ENCODE results near the gene OPHN1. TPM values are rescaled to one million over a fixed set of nuclear protein-coding genes. Genes with fewer than 3 reads are reported as not detected.

Gene OPHN1
- total RNA-seq, 1 experiment from 2014 or later = 6.7 TPM

GRCh38 chrX:68199062-68199848, 234.0 kb downstream of the OPHN1 start:
- H3K36me3 ChIP-seq = no peaks in the 10 kb centered on the region
- no peaks in the 10 kb centered on the region for H3K9me3 ChIP-seq (replicated peaks)
- H3K4me1 ChIP-seq = peaks cover 11% of the 10 kb centered on the region
- no peaks in the 10 kb centered on the region for H3K27me3 ChIP-seq
- peak; percentile 71 to 88 for DNase-seq
- no peak overlapping the region for H3K4me3 ChIP-seq
- H3K27ac ChIP-seq = peak overlapping the region; percentile 36

GRCh38 chrX:68196939-68197791, 236.1 kb downstream of the OPHN1 start:
- Histone ChIP-seq H3K4me1 (peaks cover 24% of the 10 kb centered on the region), H3K9me3 (replicated peaks) (no peaks in the 10 kb centered on the region), H3K4me3 (no peak overlapping the region), H3K27ac (no peak overlapping the region), H3K36me3 (no peaks in the 10 kb centered on the region), H3K27me3 (no peaks in the 10 kb centered on the region)
- peak; percentile 38 to 79 for DNase-seq

DNA sequence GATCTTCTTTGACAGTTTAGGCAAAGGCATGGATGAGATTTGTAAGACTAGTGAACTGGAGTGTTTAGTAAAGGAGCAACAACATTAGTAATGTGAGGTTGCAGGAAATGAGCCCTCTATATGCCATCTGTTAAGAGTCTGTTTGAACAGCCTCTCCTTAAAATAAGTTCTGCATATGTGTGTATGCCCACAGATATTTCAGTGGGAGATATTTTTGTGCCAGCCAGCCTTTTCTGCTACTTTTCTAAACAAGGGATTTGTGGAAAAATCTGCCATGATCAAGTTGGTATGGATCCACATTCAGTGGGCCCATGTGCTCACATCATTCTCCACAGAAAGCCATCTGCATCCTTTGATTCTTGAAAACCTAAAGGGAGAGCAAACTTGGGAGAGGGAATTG, 237.7 kb downstream of the OPHN1 start:
- H3K4me1 ChIP-seq = peaks cover 23% of the 10 kb centered on the region
- no peaks in the 10 kb centered on the region for H3K9me3 ChIP-seq (replicated peaks)

GRCh38 chrX:68193786-68194185, 239.5 kb downstream of the OPHN1 start:
- peaks cover 17% of the 10 kb centered on the region for H3K4me1 ChIP-seq
- H3K4me3 ChIP-seq = no peak overlapping the region
- DNase-seq = peak in 1 of 2 experiments; percentile 18
- no peaks in the 10 kb centered on the region for H3K27me3 ChIP-seq
- H3K36me3 ChIP-seq = no peaks in the 10 kb centered on the region
- no peaks in the 10 kb centered on the region for H3K9me3 ChIP-seq (replicated peaks)
- no peak overlapping the region for H3K27ac ChIP-seq

More for the DNA sequence above, 237.7 kb downstream of the OPHN1 start:
- DNase-seq = no peak
- Histone ChIP-seq H3K27ac (no peak overlapping the region), H3K27me3 (no peaks in the 10 kb centered on the region), H3K36me3 (no peaks in the 10 kb centered on the region), H3K4me3 (no peak overlapping the region)

DNA sequence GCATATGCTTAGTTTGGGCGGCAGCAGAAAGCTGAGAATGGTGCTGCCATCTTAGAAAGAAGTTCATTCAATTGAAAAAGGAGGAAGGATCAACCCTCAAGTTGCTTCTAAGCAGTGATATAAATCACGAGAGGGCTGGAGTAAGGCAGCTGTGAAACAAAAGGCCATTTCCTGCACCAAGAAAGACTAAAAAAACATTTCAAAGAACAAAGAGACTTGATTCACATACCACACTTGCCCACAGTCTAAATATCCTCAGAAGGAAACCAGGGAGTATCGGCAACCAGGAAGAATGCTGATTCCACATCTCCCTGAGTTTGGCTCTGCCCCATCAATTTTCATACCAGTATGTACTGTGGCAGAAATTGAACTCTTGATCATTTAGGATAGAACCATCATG, 240.1 kb downstream of the OPHN1 start:
- Histone ChIP-seq H3K27me3 (no peaks in the 10 kb centered on the region), H3K4me3 (no peak overlapping the region), H3K9me3 (replicated peaks) (no peaks in the 10 kb centered on the region), H3K36me3 (no peaks in the 10 kb centered on the region), H3K4me1 (peaks cover 16% of the 10 kb centered on the region), H3K27ac (no peak overlapping the region)
- peak in 1 of 2 experiments; percentile 11 for DNase-seq

DNA sequence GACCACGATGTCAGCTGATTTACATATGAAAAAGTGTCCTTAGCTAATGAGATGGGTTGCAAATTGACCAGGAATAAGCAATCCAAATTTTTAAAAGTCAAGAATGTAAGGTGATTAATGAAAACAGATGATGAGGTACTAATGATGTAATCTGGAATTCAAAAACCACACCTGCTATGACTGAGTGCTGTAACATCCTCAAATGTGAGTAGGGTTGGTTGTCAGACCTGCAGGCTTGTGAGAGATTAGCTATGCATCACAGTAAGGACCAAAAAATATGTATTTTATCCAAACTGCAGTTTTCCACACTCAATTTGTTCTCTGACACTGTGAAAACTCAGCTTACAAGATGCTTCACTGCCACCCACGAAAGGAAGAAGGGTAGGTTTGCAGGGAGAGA, 242.5 kb downstream of the OPHN1 start:
- H3K4me1 ChIP-seq = peaks cover 16% of the 10 kb centered on the region
- H3K27ac ChIP-seq = no peak overlapping the region
- no peaks in the 10 kb centered on the region for H3K27me3 ChIP-seq
- DNase-seq = no peak
- H3K4me3 ChIP-seq = no peak overlapping the region
- H3K36me3 ChIP-seq = no peaks in the 10 kb centered on the region
- no peaks in the 10 kb centered on the region for H3K9me3 ChIP-seq (replicated peaks)

- Histone ChIP-seq H3K4me1 (no peaks in the 10 kb centered on the region), H3K36me3 (no peaks in the 10 kb centered on the region), H3K4me3 (no peak overlapping the region), H3K9me3 (replicated peaks) (no peaks in the 10 kb centered on the region), H3K27me3 (no peaks in the 10 kb centered on the region), H3K27ac (no peak overlapping the region)
- DNase-seq = no peak
Observed at GRCh38 chrX:68186552-68187262, 246.6 kb downstream of the OPHN1 start.

DNA sequence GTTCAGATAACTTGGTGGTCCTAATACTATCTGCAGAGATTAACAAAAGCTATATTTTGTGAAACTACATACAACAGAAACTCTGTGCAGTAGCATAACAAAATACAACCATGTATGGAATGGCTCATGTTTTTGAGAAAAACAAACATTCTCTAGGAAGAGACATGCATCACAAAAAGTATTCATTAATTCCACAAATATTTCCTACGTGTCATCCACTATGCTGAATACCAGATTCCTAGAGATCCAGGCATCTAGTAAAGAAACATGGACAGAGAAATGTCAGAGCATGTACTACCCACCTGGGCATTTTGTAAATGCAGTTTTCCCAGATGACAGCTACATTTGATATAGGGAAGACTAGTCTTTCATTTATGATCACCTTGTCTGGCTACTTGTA, 248.1 kb downstream of the OPHN1 start:
- DNase-seq = no peak
- Histone ChIP-seq H3K9me3 (replicated peaks) (no peaks in the 10 kb centered on the region), H3K36me3 (no peaks in the 10 kb centered on the region), H3K4me3 (no peak overlapping the region), H3K27ac (no peak overlapping the region), H3K4me1 (no peaks in the 10 kb centered on the region), H3K27me3 (no peaks in the 10 kb centered on the region)

DNA sequence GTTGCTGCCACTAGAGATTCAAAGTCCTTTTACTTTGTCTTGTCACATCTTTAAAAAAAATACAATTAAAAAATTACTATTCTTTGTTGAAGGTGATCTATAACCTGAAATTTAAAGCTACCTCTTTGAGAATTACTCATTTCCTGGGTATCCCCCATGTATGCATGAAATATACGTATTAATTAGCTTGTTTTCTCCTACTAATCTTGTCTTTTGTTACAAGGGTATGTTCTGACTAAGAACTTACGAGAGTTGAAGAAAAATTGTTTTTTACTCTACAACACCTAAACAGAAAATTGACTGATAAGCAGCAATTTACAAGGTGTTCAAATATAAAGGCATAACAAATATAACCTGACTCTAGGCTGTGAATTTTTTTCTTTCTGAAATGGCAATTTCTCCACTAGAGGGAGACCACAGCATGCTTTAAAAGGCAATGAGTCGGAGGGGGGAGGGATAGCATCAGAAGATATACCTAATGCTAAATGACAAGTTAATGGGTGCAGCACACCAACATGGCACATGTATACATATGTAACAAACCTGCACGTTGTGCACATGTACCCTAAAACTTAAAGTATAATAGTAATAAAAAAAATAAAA, 249.6 kb downstream of the OPHN1 start:
- Histone ChIP-seq H3K36me3 (no peaks in the 10 kb centered on the region), H3K27me3 (no peaks in the 10 kb centered on the region), H3K4me3 (no peak overlapping the region), H3K4me1 (no peaks in the 10 kb centered on the region), H3K27ac (no peak overlapping the region), H3K9me3 (replicated peaks) (no peaks in the 10 kb centered on the region)
- peak; percentile 10 to 61 for DNase-seq

GRCh38 chrX:68180579-68180978, 252.7 kb downstream of the OPHN1 start:
- Histone ChIP-seq H3K27me3 (no peaks in the 10 kb centered on the region), H3K4me1 (no peaks in the 10 kb centered on the region)

GRCh38 chrX:68179355-68179754, 253.9 kb downstream of the OPHN1 start:
- Histone ChIP-seq H3K4me1 (no peaks in the 10 kb centered on the region), H3K9me3 (replicated peaks) (no peaks in the 10 kb centered on the region), H3K36me3 (no peaks in the 10 kb centered on the region)

More at GRCh38 chrX:68180579-68180978, 252.7 kb downstream of the OPHN1 start:
- no peak overlapping the region for H3K27ac ChIP-seq
- no peak overlapping the region for H3K4me3 ChIP-seq
- no peaks in the 10 kb centered on the region for H3K36me3 ChIP-seq
- no peak for DNase-seq
- H3K9me3 ChIP-seq (replicated peaks) = no peaks in the 10 kb centered on the region

DNA sequence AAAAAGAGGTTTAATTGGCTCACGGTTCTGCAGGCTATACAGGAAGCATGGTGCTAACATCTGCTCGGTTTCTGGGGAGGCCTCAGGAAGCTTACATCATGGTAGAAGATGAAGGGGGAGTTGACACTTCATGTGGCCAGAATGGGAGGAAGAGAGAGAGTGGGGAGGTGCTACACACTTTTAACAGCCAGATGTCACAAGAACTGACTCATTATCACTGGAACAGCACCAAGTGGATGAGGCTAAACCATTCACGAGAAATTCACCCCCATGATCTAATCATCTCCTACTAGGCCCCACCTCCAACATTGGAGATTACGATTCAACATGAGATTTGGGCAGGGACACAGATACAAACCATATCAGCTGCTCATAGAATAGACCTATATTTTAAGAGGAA, 255.8 kb downstream of the OPHN1 start:
- Histone ChIP-seq H3K27me3 (no peaks in the 10 kb centered on the region), H3K4me1 (no peaks in the 10 kb centered on the region), H3K9me3 (replicated peaks) (no peaks in the 10 kb centered on the region), H3K4me3 (no peak overlapping the region), H3K36me3 (no peaks in the 10 kb centered on the region), H3K27ac (no peak overlapping the region)
- no peak for DNase-seq

More at GRCh38 chrX:68179355-68179754, 253.9 kb downstream of the OPHN1 start:
- Histone ChIP-seq H3K4me3 (no peak overlapping the region), H3K27ac (no peak overlapping the region), H3K27me3 (no peaks in the 10 kb centered on the region)
- DNase-seq = no peak

DNA sequence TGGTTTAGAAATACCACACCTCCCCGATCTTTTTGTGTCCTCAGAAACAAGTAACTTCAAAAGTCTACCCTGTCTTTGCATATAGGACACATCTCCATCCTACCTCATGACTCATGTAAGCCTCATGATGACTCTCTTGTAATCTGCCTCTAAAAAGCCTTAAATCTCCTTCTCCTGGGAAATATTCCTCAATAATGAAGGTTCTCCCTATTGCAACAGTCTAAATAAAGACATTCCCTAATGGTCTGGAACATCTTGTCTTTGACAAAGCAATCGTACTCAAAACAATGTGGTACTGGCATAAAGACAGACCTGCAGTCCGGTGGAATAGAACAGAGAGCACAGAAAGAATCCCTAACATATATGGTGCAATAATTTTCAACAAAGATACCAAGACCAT, 257.7 kb downstream of the OPHN1 start:
- H3K27me3 ChIP-seq = no peaks in the 10 kb centered on the region
- no peak for DNase-seq
- no peaks in the 10 kb centered on the region for H3K4me1 ChIP-seq
- H3K4me3 ChIP-seq = no peak overlapping the region
- no peak overlapping the region for H3K27ac ChIP-seq
- no peaks in the 10 kb centered on the region for H3K9me3 ChIP-seq (replicated peaks)
- no peaks in the 10 kb centered on the region for H3K36me3 ChIP-seq

DNA sequence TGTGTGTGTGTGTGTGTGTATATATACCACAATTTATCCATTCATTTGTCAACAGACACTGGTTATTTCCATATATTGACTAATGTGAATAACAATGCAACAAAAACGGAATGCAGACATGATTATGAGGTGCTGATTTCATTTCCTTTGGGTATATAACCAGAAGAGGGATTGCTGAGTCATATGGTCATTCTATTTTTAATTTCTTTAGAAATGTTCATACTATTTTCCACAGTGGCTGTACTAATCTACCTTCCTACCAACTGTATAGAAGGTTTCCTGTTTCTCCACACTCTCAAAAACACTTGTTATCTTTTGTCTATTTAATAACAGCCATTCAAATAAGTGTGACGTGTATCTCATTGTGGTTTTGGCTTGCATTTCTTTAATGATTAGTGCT, 269.9 kb downstream of the OPHN1 start:
- Histone ChIP-seq H3K27ac (peak overlapping the region; percentile 7; the same call in 1 of the 2 replicates), H3K36me3 (no peaks in the 10 kb centered on the region), H3K4me1 (peaks cover 5% of the 10 kb centered on the region; the same call in 1 of the 2 replicates), H3K9me3 (replicated peaks) (no peaks in the 10 kb centered on the region), H3K27me3 (no peaks in the 10 kb centered on the region), H3K4me3 (no peak overlapping the region)
- peak in 1 of 2 experiments; percentile 9 for DNase-seq

Data from SJCRH30 (cell line).